Testis (tissue), 2 donors: ENCODE measurements around the gene PRKG1.

Experiments used
- POLR2A ChIP-seq: fragments of 450-650 bp; IDR thresholded peaks from one replicate; pipeline ENCODE4 v1.6.1; 2017; ENCODE audit warnings: antibody characterized with exemption, mild to moderate bottlenecking, moderate library complexity
- TF ChIP-seq, protein P1 (sequence below), 3 experiments: fragments of 450-650 bp in 2 of 3; fragments of 200-600 bp in 1 of 3; sonication (generic) in 1 of 3; IDR thresholded peaks; one replicate each; pipeline ENCODE4 v1.5.1; 2016 to 2019; ENCODE audit warnings: antibody characterized with exemption in 3 of 3, mild to moderate bottlenecking in 2 of 3, moderate library complexity in 1 of 3

DNA sequence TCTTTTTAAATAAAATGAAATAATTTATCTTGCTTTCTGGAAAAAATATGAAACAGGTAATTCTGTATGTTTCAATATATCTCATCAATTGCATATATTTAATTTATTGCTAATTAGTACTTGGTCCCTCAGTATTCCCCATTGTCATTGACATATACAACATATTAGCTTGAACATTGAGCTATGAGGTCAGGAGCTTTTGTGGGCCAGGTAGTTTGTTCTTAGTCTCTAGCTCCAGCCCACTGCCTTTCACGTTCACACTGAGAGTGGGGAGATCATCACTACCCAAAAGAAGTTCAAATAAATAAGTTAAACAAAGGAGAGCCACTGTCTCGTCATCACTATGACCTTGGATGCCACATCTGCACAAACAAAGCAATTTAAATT lies 1185.1 kb downstream of the PRKG1 start:
- TF ChIP-seq, protein P1, sequence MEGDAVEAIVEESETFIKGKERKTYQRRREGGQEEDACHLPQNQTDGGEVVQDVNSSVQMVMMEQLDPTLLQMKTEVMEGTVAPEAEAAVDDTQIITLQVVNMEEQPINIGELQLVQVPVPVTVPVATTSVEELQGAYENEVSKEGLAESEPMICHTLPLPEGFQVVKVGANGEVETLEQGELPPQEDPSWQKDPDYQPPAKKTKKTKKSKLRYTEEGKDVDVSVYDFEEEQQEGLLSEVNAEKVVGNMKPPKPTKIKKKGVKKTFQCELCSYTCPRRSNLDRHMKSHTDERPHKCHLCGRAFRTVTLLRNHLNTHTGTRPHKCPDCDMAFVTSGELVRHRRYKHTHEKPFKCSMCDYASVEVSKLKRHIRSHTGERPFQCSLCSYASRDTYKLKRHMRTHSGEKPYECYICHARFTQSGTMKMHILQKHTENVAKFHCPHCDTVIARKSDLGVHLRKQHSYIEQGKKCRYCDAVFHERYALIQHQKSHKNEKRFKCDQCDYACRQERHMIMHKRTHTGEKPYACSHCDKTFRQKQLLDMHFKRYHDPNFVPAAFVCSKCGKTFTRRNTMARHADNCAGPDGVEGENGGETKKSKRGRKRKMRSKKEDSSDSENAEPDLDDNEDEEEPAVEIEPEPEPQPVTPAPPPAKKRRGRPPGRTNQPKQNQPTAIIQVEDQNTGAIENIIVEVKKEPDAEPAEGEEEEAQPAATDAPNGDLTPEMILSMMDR (IDR thresholded peaks at IDR 0.05) = no peak
- no peak for TF ChIP-seq POLR2A
